Measurements from ENCODE around the gene PERM1. TPM values are rescaled to one million over a fixed set of nuclear protein-coding genes. Genes with fewer than 3 reads are reported as not detected.
A peak's percentile ranks its signal among the peaks of the same experiment; 100 is the strongest.

PERM1 gene
- total RNA-seq, 2 donors from 2014 or later = not detected

GRCh38 chr1:1024149-1024770, 42.4 kb upstream of the PERM1 start:
- no peaks in the 10 kb centered on the region for H3K9me3 Mint-ChIP-seq
- Histone ChIP-seq H3K9ac (ENCODE audit: extremely low read depth, low read length, poor library complexity, severe bottlenecking) (peak overlapping the region; percentile 25), H3K4me1 (ENCODE audit: control insufficient read depth, insufficient read depth, low read length) (peaks cover 23% of the 10 kb centered on the region), H3K4me3 (ENCODE audit: low read length) (no peak overlapping the region), H3K27ac (ENCODE audit: low read depth, low read length) (no peak overlapping the region), H3K36me3 (ENCODE audit: control insufficient read depth, insufficient read depth, low read length) (peaks cover 37% of the 10 kb centered on the region), H3K9me3 (ENCODE audit: control insufficient read depth, low read length) (no peaks in the 10 kb centered on the region), H3K27me3 (ENCODE audit: control insufficient read depth, insufficient read depth, low read length, poor library complexity, severe bottlenecking) (no peaks in the 10 kb centered on the region)
- no peak for TF ChIP-seq CTCF (conservative IDR thresholded peaks at IDR 0.05)
- peak overlapping the region; percentile 81 for H3K27ac Mint-ChIP-seq
- peak overlapping the region; percentile 16 for H3K4me3 Mint-ChIP-seq
- peaks cover 13% of the 10 kb centered on the region for H3K27me3 Mint-ChIP-seq (ENCODE audit: insufficient read depth)
- H3K36me3 Mint-ChIP-seq (ENCODE audit: low read depth) = peaks cover 21% of the 10 kb centered on the region
- 71 to 82% methylated on average over 4 to 9 of the region's 9 CpGs for WGBS, 2 experiments (ENCODE audit: insufficient coverage in 1 of 2, insufficient read length in 1 of 2)
- peaks cover 16% of the 10 kb centered on the region for H3K4me1 Mint-ChIP-seq
- DNase-seq = no peak

- H3K4me1 Mint-ChIP-seq = peaks cover 16% of the 10 kb centered on the region
- Histone ChIP-seq H3K27me3 (ENCODE audit: control insufficient read depth, insufficient read depth, low read length, poor library complexity, severe bottlenecking) (no peaks in the 10 kb centered on the region), H3K36me3 (ENCODE audit: control insufficient read depth, insufficient read depth, low read length) (peaks cover 37% of the 10 kb centered on the region), H3K9ac (ENCODE audit: extremely low read depth, low read length, poor library complexity, severe bottlenecking) (no peak overlapping the region), H3K9me3 (ENCODE audit: control insufficient read depth, low read length) (no peaks in the 10 kb centered on the region), H3K4me3 (ENCODE audit: low read length) (no peak overlapping the region), H3K27ac (ENCODE audit: low read depth, low read length) (no peak overlapping the region), H3K4me1 (ENCODE audit: control insufficient read depth, insufficient read depth, low read length) (peaks cover 23% of the 10 kb centered on the region)
- no peak for TF ChIP-seq CTCF (conservative IDR thresholded peaks at IDR 0.05)
- H3K27me3 Mint-ChIP-seq (ENCODE audit: insufficient read depth) = peaks cover 13% of the 10 kb centered on the region
- peak; percentile 72 for DNase-seq
- 93 to 98% methylated on average over 10 to 13 of the region's 13 CpGs for WGBS, 2 experiments (ENCODE audit: insufficient coverage in 1 of 2, insufficient read length in 1 of 2)
- no peaks in the 10 kb centered on the region for H3K9me3 Mint-ChIP-seq
- H3K27ac Mint-ChIP-seq = peak overlapping the region; percentile 39
- H3K4me3 Mint-ChIP-seq = no peak overlapping the region
- H3K36me3 Mint-ChIP-seq (ENCODE audit: low read depth) = peaks cover 21% of the 10 kb centered on the region
Measured at GRCh38 chr1:1023700-1024099, 41.8 kb upstream of the PERM1 start.

GRCh38 chr1:1022302-1023009, 40.6 kb upstream of the PERM1 start:
- WGBS, 2 experiments (ENCODE audit: insufficient coverage in 1 of 2, insufficient read length in 1 of 2) = 95 to 96% methylated on average over 9 to 27 of the region's 27 CpGs
- Histone ChIP-seq H3K27me3 (ENCODE audit: control insufficient read depth, insufficient read depth, low read length, poor library complexity, severe bottlenecking) (no peaks in the 10 kb centered on the region), H3K9ac (ENCODE audit: extremely low read depth, low read length, poor library complexity, severe bottlenecking) (no peak overlapping the region), H3K4me3 (ENCODE audit: low read length) (peak overlapping the region; percentile 80), H3K27ac (ENCODE audit: low read depth, low read length) (no peak overlapping the region), H3K36me3 (ENCODE audit: control insufficient read depth, insufficient read depth, low read length) (peaks cover 31% of the 10 kb centered on the region), H3K9me3 (ENCODE audit: control insufficient read depth, low read length) (no peaks in the 10 kb centered on the region), H3K4me1 (ENCODE audit: control insufficient read depth, insufficient read depth, low read length) (peaks cover 23% of the 10 kb centered on the region)
- no peak for TF ChIP-seq CTCF (conservative IDR thresholded peaks at IDR 0.05)
- H3K4me1 Mint-ChIP-seq = peaks cover 16% of the 10 kb centered on the region
- peaks cover 13% of the 10 kb centered on the region for H3K27me3 Mint-ChIP-seq (ENCODE audit: insufficient read depth)
- peak overlapping the region; percentile 59 for H3K4me3 Mint-ChIP-seq
- peaks cover 21% of the 10 kb centered on the region for H3K36me3 Mint-ChIP-seq (ENCODE audit: low read depth)
- no peak overlapping the region for H3K27ac Mint-ChIP-seq
- DNase-seq = no peak
- no peaks in the 10 kb centered on the region for H3K9me3 Mint-ChIP-seq
